HG03457 (cell line): Measurements from ENCODE around the gene IL1RAPL1.
"Not testable (repeated sequence)": the region's sequence is repeated elsewhere in the genome, so short reads cannot be mapped to it uniquely, and the experiment has no call there.

Source experiments
- ATAC-seq: cut with Tn5 transposase; IDR thresholded peaks from one replicate; pipeline ENCODE4 v1.9.1; 2021; ENCODE audit warnings: moderate number of reproducible peaks; ENCODE audit not compliant: unreplicated experiment

Gene IL1RAPL1

GRCh38 chrX:29243942-29244341, 656.7 kb downstream of the IL1RAPL1 start:
- no peak for ATAC-seq

- no peak for ATAC-seq
Observed at GRCh38 chrX:29254515-29254914, 667.3 kb downstream of the IL1RAPL1 start.

- no peak for ATAC-seq
Observed at GRCh38 chrX:29257521-29257920, 670.3 kb downstream of the IL1RAPL1 start.

GRCh38 chrX:29269390-29269789, 682.1 kb downstream of the IL1RAPL1 start:
- ATAC-seq: no peak

GRCh38 chrX:29274517-29274916, 687.3 kb downstream of the IL1RAPL1 start:
- ATAC-seq: no peak

GRCh38 chrX:29275928-29276327, 688.7 kb downstream of the IL1RAPL1 start:
- no peak for ATAC-seq

- ATAC-seq: no peak
Observed at GRCh38 chrX:29281078-29281742, 694.0 kb downstream of the IL1RAPL1 start.

- ATAC-seq: no peak
Observed at GRCh38 chrX:29285664-29286063, 698.4 kb downstream of the IL1RAPL1 start.

GRCh38 chrX:29295987-29296680, 708.9 kb downstream of the IL1RAPL1 start:
- no peak for ATAC-seq

GRCh38 chrX:29297171-29297800, 710.0 kb downstream of the IL1RAPL1 start:
- ATAC-seq: no peak

- ATAC-seq: no peak
Observed at GRCh38 chrX:29299684-29300083, 712.4 kb downstream of the IL1RAPL1 start.

- no peak for ATAC-seq
Observed at GRCh38 chrX:29308726-29309125, 721.5 kb downstream of the IL1RAPL1 start.

- no peak for ATAC-seq
Observed at GRCh38 chrX:29315931-29316330, 728.7 kb downstream of the IL1RAPL1 start.

- ATAC-seq: no peak
Observed at GRCh38 chrX:29318012-29318411, 730.8 kb downstream of the IL1RAPL1 start.

GRCh38 chrX:29332429-29332828, 745.2 kb downstream of the IL1RAPL1 start:
- ATAC-seq: not testable (repeated sequence)

GRCh38 chrX:29333091-29333490, 745.8 kb downstream of the IL1RAPL1 start:
- ATAC-seq: not testable (repeated sequence)

GRCh38 chrX:29348288-29348687, 761.0 kb downstream of the IL1RAPL1 start:
- ATAC-seq: no peak

GRCh38 chrX:29359276-29359675, 772.0 kb downstream of the IL1RAPL1 start:
- no peak for ATAC-seq

- not testable (repeated sequence) for ATAC-seq
Observed at GRCh38 chrX:29374765-29375164, 787.5 kb downstream of the IL1RAPL1 start.

- ATAC-seq: no peak
Observed at GRCh38 chrX:29376584-29376983, 789.3 kb downstream of the IL1RAPL1 start.

GRCh38 chrX:29382811-29383210, 795.6 kb downstream of the IL1RAPL1 start:
- ATAC-seq: no peak

GRCh38 chrX:29388509-29388908, 801.3 kb downstream of the IL1RAPL1 start:
- ATAC-seq: no peak
